NOMO-1 treated with dmso at 0.1 percent for 144 hours (cell line): Measurements from ENCODE around the gene NIPAL4.
A peak's percentile ranks its signal among the peaks of the same experiment; 100 is the strongest.
"Not testable (repeated sequence)": the region's sequence is repeated elsewhere in the genome, so short reads cannot be mapped to it uniquely, and the experiment has no call there.

Experiments used
- DNase-seq: peaks from one replicate; lab custom pipeline; 2025; ENCODE audit not compliant: unreplicated experiment; lab: John Stamatoyannopoulos, UW

The NIPAL4 gene

GRCh38 chr5:157459715-157460599 lies at the start of gene NIPAL4:
Gene NIPAL4 (plus strand): TSS chr5:157460213. CDS start chr5:157460321, 108 bp downstream.
- no peak for DNase-seq

GRCh38 chr5:157415838-157416237 lies 44.2 kb upstream of the NIPAL4 start:
- no peak for DNase-seq

GRCh38 chr5:157419521-157419920 lies 40.5 kb upstream of the NIPAL4 start:
- not testable (repeated sequence) for DNase-seq

- not testable (repeated sequence) for DNase-seq
Measured at GRCh38 chr5:157429920-157430319, 30.1 kb upstream of the NIPAL4 start.

- peak; percentile 73 for DNase-seq
Measured at GRCh38 chr5:157431544-157432200, 28.3 kb upstream of the NIPAL4 start.

- DNase-seq: no peak
Measured at GRCh38 chr5:157434096-157434495, 25.9 kb upstream of the NIPAL4 start.

- no peak for DNase-seq
Measured at GRCh38 chr5:157443041-157443549, 16.9 kb upstream of the NIPAL4 start.

GRCh38 chr5:157444224-157444623 lies 15.8 kb upstream of the NIPAL4 start:
- DNase-seq: no peak

- DNase-seq: no peak
Measured at GRCh38 chr5:157445745-157446411, 14.1 kb upstream of the NIPAL4 start.

- DNase-seq: peak; percentile 11
Measured at GRCh38 chr5:157446412-157446935, 13.5 kb upstream of the NIPAL4 start.

- no peak for DNase-seq
Measured at GRCh38 chr5:157447201-157447637, 12.8 kb upstream of the NIPAL4 start.

GRCh38 chr5:157449011-157449723 lies 10.8 kb upstream of the NIPAL4 start:
- no peak for DNase-seq

- DNase-seq: no peak
Measured at GRCh38 chr5:157450024-157450423, 10.0 kb upstream of the NIPAL4 start.

- DNase-seq: no peak
Measured at GRCh38 chr5:157451806-157452205, 8.2 kb upstream of the NIPAL4 start.

- DNase-seq: no peak
Measured at GRCh38 chr5:157454273-157454672, 5.7 kb upstream of the NIPAL4 start.

- DNase-seq: no peak
Measured at GRCh38 chr5:157455057-157455456, 5.0 kb upstream of the NIPAL4 start.

- no peak for DNase-seq
Measured at GRCh38 chr5:157456301-157456700, 3.7 kb upstream of the NIPAL4 start.

GRCh38 chr5:157457391-157457790 lies 2.6 kb upstream of the NIPAL4 start:
- no peak for DNase-seq

GRCh38 chr5:157458835-157459234 lies 1.2 kb upstream of the NIPAL4 start:
- no peak for DNase-seq
